ENCODE data around the gene PEPD.

DNA sequence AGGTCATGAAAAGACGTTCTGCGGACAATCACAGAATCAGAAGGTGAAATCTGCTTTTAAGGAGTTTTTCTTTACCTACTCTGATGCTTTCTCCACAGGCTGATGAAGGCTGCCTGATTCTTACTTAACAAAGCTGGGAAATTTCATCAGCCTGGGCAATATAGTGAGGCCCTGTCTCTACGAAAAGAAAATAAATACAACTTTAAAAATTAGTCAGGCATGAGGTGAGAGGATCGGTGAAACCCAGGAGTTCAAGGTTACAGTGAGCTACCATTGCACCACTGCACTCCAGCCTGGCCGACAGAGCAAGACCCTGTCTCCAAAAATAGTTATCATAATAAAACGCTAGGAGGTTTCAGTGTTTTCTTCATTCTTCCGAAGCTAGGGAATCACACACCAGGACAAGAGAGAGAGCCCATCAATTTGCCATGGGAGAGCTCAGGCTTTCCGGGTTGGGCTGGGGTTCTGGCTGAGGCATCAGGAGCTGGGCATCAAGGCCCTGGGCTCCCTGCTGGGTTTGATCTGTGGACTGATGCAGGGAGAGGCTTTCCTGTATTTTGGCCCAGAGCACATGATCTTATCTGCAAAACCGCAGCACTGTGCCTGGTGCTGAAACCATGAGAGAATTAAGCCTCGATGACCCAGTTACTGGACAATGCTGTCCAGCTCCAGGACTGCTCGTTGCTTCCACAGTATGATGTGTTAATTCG, 173.1 kb downstream of the PEPD start:
- TF ChIP-seq, protein P1, sequence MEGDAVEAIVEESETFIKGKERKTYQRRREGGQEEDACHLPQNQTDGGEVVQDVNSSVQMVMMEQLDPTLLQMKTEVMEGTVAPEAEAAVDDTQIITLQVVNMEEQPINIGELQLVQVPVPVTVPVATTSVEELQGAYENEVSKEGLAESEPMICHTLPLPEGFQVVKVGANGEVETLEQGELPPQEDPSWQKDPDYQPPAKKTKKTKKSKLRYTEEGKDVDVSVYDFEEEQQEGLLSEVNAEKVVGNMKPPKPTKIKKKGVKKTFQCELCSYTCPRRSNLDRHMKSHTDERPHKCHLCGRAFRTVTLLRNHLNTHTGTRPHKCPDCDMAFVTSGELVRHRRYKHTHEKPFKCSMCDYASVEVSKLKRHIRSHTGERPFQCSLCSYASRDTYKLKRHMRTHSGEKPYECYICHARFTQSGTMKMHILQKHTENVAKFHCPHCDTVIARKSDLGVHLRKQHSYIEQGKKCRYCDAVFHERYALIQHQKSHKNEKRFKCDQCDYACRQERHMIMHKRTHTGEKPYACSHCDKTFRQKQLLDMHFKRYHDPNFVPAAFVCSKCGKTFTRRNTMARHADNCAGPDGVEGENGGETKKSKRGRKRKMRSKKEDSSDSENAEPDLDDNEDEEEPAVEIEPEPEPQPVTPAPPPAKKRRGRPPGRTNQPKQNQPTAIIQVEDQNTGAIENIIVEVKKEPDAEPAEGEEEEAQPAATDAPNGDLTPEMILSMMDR (IDR thresholded peaks at IDR 0.05) = no peak
- TF ChIP-seq ZNF671 (CRISPR knock-in tag; IDR thresholded peaks at IDR 0.05) (no peak), ZNF423 (CRISPR knock-in tag; IDR thresholded peaks at IDR 0.05) (no peak), CBFB (CRISPR knock-in tag; IDR thresholded peaks at IDR 0.05; ENCODE audit: low read depth) (no peak)
- TF ChIP-seq, protein P2, sequence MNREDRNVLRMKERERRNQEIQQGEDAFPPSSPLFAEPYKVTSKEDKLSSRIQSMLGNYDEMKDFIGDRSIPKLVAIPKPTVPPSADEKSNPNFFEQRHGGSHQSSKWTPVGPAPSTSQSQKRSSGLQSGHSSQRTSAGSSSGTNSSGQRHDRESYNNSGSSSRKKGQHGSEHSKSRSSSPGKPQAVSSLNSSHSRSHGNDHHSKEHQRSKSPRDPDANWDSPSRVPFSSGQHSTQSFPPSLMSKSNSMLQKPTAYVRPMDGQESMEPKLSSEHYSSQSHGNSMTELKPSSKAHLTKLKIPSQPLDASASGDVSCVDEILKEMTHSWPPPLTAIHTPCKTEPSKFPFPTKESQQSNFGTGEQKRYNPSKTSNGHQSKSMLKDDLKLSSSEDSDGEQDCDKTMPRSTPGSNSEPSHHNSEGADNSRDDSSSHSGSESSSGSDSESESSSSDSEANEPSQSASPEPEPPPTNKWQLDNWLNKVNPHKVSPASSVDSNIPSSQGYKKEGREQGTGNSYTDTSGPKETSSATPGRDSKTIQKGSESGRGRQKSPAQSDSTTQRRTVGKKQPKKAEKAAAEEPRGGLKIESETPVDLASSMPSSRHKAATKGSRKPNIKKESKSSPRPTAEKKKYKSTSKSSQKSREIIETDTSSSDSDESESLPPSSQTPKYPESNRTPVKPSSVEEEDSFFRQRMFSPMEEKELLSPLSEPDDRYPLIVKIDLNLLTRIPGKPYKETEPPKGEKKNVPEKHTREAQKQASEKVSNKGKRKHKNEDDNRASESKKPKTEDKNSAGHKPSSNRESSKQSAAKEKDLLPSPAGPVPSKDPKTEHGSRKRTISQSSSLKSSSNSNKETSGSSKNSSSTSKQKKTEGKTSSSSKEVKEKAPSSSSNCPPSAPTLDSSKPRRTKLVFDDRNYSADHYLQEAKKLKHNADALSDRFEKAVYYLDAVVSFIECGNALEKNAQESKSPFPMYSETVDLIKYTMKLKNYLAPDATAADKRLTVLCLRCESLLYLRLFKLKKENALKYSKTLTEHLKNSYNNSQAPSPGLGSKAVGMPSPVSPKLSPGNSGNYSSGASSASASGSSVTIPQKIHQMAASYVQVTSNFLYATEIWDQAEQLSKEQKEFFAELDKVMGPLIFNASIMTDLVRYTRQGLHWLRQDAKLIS (CRISPR knock-in tag; IDR thresholded peaks at IDR 0.05; ENCODE audit: borderline replicate concordance) = no peak
- TF ChIP-seq, protein P3, sequence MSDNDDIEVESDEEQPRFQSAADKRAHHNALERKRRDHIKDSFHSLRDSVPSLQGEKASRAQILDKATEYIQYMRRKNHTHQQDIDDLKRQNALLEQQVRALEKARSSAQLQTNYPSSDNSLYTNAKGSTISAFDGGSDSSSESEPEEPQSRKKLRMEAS (CRISPR knock-in tag; IDR thresholded peaks at IDR 0.05) = no peak
- TF ChIP-seq, protein P4, sequence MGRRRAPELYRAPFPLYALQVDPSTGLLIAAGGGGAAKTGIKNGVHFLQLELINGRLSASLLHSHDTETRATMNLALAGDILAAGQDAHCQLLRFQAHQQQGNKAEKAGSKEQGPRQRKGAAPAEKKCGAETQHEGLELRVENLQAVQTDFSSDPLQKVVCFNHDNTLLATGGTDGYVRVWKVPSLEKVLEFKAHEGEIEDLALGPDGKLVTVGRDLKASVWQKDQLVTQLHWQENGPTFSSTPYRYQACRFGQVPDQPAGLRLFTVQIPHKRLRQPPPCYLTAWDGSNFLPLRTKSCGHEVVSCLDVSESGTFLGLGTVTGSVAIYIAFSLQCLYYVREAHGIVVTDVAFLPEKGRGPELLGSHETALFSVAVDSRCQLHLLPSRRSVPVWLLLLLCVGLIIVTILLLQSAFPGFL (CRISPR knock-in tag; IDR thresholded peaks at IDR 0.05; ENCODE audit: borderline replicate concordance) = no peak
- TF ChIP-seq, protein P5, sequence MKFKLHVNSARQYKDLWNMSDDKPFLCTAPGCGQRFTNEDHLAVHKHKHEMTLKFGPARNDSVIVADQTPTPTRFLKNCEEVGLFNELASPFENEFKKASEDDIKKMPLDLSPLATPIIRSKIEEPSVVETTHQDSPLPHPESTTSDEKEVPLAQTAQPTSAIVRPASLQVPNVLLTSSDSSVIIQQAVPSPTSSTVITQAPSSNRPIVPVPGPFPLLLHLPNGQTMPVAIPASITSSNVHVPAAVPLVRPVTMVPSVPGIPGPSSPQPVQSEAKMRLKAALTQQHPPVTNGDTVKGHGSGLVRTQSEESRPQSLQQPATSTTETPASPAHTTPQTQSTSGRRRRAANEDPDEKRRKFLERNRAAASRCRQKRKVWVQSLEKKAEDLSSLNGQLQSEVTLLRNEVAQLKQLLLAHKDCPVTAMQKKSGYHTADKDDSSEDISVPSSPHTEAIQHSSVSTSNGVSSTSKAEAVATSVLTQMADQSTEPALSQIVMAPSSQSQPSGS (CRISPR knock-in tag; IDR thresholded peaks at IDR 0.05; ENCODE audit: borderline replicate concordance, low read depth) = no peak
- TF ChIP-seq, protein P6, sequence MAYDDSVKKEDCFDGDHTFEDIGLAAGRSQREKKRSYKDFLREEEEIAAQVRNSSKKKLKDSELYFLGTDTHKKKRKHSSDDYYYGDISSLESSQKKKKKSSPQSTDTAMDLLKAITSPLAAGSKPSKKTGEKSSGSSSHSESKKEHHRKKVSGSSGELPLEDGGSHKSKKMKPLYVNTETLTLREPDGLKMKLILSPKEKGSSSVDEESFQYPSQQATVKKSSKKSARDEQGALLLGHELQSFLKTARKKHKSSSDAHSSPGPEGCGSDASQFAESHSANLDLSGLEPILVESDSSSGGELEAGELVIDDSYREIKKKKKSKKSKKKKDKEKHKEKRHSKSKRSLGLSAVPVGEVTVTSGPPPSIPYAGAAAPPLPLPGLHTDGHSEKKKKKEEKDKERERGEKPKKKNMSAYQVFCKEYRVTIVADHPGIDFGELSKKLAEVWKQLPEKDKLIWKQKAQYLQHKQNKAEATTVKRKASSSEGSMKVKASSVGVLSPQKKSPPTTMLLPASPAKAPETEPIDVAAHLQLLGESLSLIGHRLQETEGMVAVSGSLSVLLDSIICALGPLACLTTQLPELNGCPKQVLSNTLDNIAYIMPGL (CRISPR knock-in tag; IDR thresholded peaks at IDR 0.05) = no peak

Measured in WTC11 (cell line).